HCT116 (cell line): ENCODE data around the gene PTPN12. TPM values are rescaled to one million over a fixed set of nuclear protein-coding genes. Genes with fewer than 3 reads are reported as not detected.

Experiments used
- ATAC-seq: fragments of 200-7000 bp; cut with Tn5 transposase; 2 replicates; pipeline ENCODE4 v1.9.1; 2020; ENCODE audit warnings: mild to moderate bottlenecking, moderate library complexity
- BruUV-seq: library from RNA; stranded (reverse); fragments of 400-500 nt; replicated peaks from 2 replicates; lab custom pipeline; 2021; lab: Mats Ljungman, UMichigan
- CTCF ChIA-PET: fragments of 300-600 bp; sonication (Branson Sonifier 250); formaldehyde crosslinking; loops from one replicate; lab custom pipeline; 2021; ENCODE audit warnings: antibody characterized with exemption; lab: Charles Lee
- POLR2A ChIA-PET: fragments of 300-600, 350-600 bp; sonication (Branson Sonifier 250); formaldehyde crosslinking; loops from one replicate; lab custom pipeline; 2021; ENCODE audit warnings: antibody characterized with exemption; lab: Charles Lee
- RAD21 ChIA-PET, 2 experiments: fragments of 300-600 bp; sonication (Branson Sonifier 250); formaldehyde crosslinking; loops; one replicate each; lab custom pipeline; 2023; ENCODE audit warnings: low total read pairs in 2 of 2; ENCODE audit not compliant: uncharacterized antibody in 2 of 2, unreplicated experiment in 2 of 2, low non-redundant PET in 1 of 2; lab: Charles Lee
- DNase-seq: peaks from one replicate; pipeline ENCODE4 v3.0.0-alpha.2; 2010; ENCODE audit warnings: low read depth, low spot score
- H2AFZ ChIP-seq: fragments of 200-600 bp; shearing (Covaris generic), sonication (generic); 2 replicates; pipeline ENCODE4 v1.6.1; 2017; ENCODE audit warnings: low read depth, mixed run types, mixed read lengths, antibody characterized with exemption, low read length; ENCODE audit not compliant: poor library complexity, severe bottlenecking
- H3K27ac ChIP-seq: 2 replicates; pipeline ENCODE4 v1.5.1; 2012; ENCODE audit warnings: low read depth, low read length
- H3K27me3 ChIP-seq: fragments of 200-600 bp; sonication (generic); 2 replicates; pipeline ENCODE4 v1.6.1; 2016; ENCODE audit warnings: mixed run types, low read length, mixed read lengths; ENCODE audit not compliant: insufficient read depth
- H3K36me3 ChIP-seq, 2 experiments: fragments of 200-500 bp in 1 of 2; fragments of 200-600 bp in 1 of 2; sonication (Bioruptor generic) in 1 of 2; sonication (generic) in 1 of 2; 2 replicates each; pipeline versions ENCODE4 v1.5.1 to v1.6.1; 2014 to 2016; ENCODE audit warnings: low read length in 2 of 2, inconsistent platforms in 1 of 2, mixed read lengths in 1 of 2, mixed run types in 1 of 2; ENCODE audit not compliant: insufficient read depth in 2 of 2, control insufficient read depth in 1 of 2
- H3K4me1 ChIP-seq, 2 experiments: fragments of 200-600 bp in 1 of 2; sonication (generic) in 1 of 2; 2 replicates each; pipeline versions ENCODE4 v1.5.1 to v1.6.1; 2012 to 2017; ENCODE audit warnings: low read length in 2 of 2, inconsistent platforms in 1 of 2, mild to moderate bottlenecking in 1 of 2, mixed read lengths in 1 of 2, mixed run types in 1 of 2, moderate library complexity in 1 of 2; ENCODE audit not compliant: insufficient read depth in 2 of 2, control insufficient read depth in 1 of 2
- H3K4me2 ChIP-seq: fragments of 200-600 bp; sonication (generic); 2 replicates; pipeline ENCODE4 v1.6.1; 2017; ENCODE audit warnings: mixed run types, low read length, mixed read lengths
- H3K4me3 ChIP-seq, 2 experiments: fragments of 200-600 bp in 1 of 2; sonication (generic) in 1 of 2; replicated peaks in 1 of 2; 2 replicates each; pipeline ENCODE4 v1.5.1; 2011 to 2016; ENCODE audit warnings: low read length in 2 of 2, control low read depth in 1 of 2, low read depth in 1 of 2, mild to moderate bottlenecking in 1 of 2, mixed read lengths in 1 of 2, mixed run types in 1 of 2
- H3K79me2 ChIP-seq: fragments of 200-600 bp; sonication (generic); 2 replicates; pipeline ENCODE4 v1.6.1; 2017; ENCODE audit warnings: mild to moderate bottlenecking, mixed run types, low read length, moderate library complexity, mixed read lengths; ENCODE audit not compliant: insufficient read depth
- H3K9ac ChIP-seq: fragments of 200-600 bp; sonication (generic); 2 replicates; pipeline ENCODE4 v1.6.1; 2016; ENCODE audit warnings: low read length, mixed read lengths
- H3K9me2 ChIP-seq: fragments of 200-600 bp; sonication (generic), shearing (Covaris generic); 2 replicates; pipeline ENCODE4 v1.6.1; 2017; ENCODE audit warnings: mixed run types, mild to moderate bottlenecking, moderate library complexity; ENCODE audit not compliant: insufficient read depth
- H3K9me3 ChIP-seq, 2 experiments: fragments of 200-500 bp in 1 of 2; fragments of 200-600 bp in 1 of 2; sonication (Bioruptor generic) in 1 of 2; sonication (generic) in 1 of 2; 2 replicates each; pipeline ENCODE4 v1.6.1; 2014 to 2017; ENCODE audit warnings: low read length in 2 of 2, mixed read lengths in 2 of 2, inconsistent platforms in 1 of 2, low read depth in 1 of 2, mild to moderate bottlenecking in 1 of 2, mixed run types in 1 of 2, moderate library complexity in 1 of 2; ENCODE audit not compliant: control insufficient read depth in 1 of 2, insufficient read depth in 1 of 2
- H4K20me1 ChIP-seq: fragments of 200-600 bp; sonication (generic), shearing (Covaris generic); 2 replicates; pipeline ENCODE4 v1.6.1; 2017; ENCODE audit warnings: mixed run types, mild to moderate bottlenecking, moderate library complexity; ENCODE audit not compliant: insufficient read depth
- ATF3 ChIP-seq: IDR thresholded peaks from 2 replicates; pipeline ENCODE4 v1.6.1; 2012
- CBX3 ChIP-seq: IDR thresholded peaks from 2 replicates; pipeline ENCODE4 v1.6.1; 2012; ENCODE audit warnings: low read depth
- ELF1 ChIP-seq: IDR thresholded peaks from 2 replicates; pipeline ENCODE4 v1.6.1; 2012; ENCODE audit warnings: low read depth, borderline replicate concordance
- EZH2phosphoT487 ChIP-seq: fragments of 200-600 bp; IDR thresholded peaks from 2 replicates; pipeline ENCODE4 v1.6.1; 2018; ENCODE audit warnings: antibody characterized with exemption, borderline replicate concordance
- JUND ChIP-seq: IDR thresholded peaks from 2 replicates; pipeline ENCODE4 v1.6.1; 2012
- REST ChIP-seq: IDR thresholded peaks from 2 replicates; pipeline ENCODE4 v1.6.1; 2012; ENCODE audit warnings: low read depth
- YY1 ChIP-seq: IDR thresholded peaks from 2 replicates; pipeline ENCODE4 v1.6.1; 2011; ENCODE audit warnings: low read length, low read depth, moderate library complexity, mild to moderate bottlenecking; ENCODE audit not compliant: insufficient replicate concordance; ENCODE audit errors: extremely low read depth
- ZFX ChIP-seq: fragments of 450-650 bp; IDR thresholded peaks from 2 replicates; pipeline ENCODE4 v1.6.1; 2017
- intact Hi-C: fragments of 100-400 bp; cut with micrococcal nuclease; formaldehyde crosslinking; loops from 2 replicates; pipeline ENCODE4 v1.10.0; 2022
- total RNA-seq: library from RNA; stranded (reverse); gene quantifications from one replicate; pipeline ENCODE4 v1.2.1, GENCODE V29; 2021; ENCODE audit not compliant: unreplicated experiment

Gene PTPN12
- total RNA-seq, 1 experiment from 2014 or later, result 80.5 TPM

GRCh38 chr7:77580762-77581350, 43.8 kb downstream of the PTPN12 start:
- Histone ChIP-seq H3K9me2 (no peaks in the 10 kb centered on the region), H4K20me1 (no peaks in the 10 kb centered on the region), H3K4me2 (no peak overlapping the region), H3K9me3 (no peaks in the 10 kb centered on the region), H3K79me2 (peaks cover 9% of the 10 kb centered on the region), H3K4me1 (no peaks in the 10 kb centered on the region), H3K27me3 (no peaks in the 10 kb centered on the region), H3K36me3 (peaks cover 0 to 19% of the 10 kb centered on the region in 2 experiments; a peak in 2 of 4 replicates), H2AFZ (no peak overlapping the region), H3K4me3 (no peak overlapping the region), H3K9ac (no peak overlapping the region), H3K27ac (no peak overlapping the region)
- ChIA-PET POLR2A (no interaction called here), RAD21 (no interaction called here), CTCF (no interaction called here)
- no peak for TF ChIP-seq EZH2phosphoT487
- no peak for TF ChIP-seq YY1
- TF ChIP-seq JUND, result no peak
- no peak for TF ChIP-seq REST
- TF ChIP-seq ATF3, result no peak
- TF ChIP-seq ZFX, result no peak
- no peak for TF ChIP-seq CBX3
- no peak for TF ChIP-seq ELF1
- no peak for ATAC-seq
- intact Hi-C loops, result loop anchor here (2.0 kb wide), 1 partner anchor 14 kb away; no protein-coding TSS in a partner anchor
- no TSS peak for BruUV-seq
- DNase-seq, result no peak
